ENCODE data around the gene AFAP1L2.

AFAP1L2 gene

GRCh38 chr10:114320249-114321116 is 83.8 kb downstream of the AFAP1L2 start:
- no peaks in the 10 kb centered on the region for H3K36me3 ChIP-seq (ENCODE audit: insufficient read depth, low read length)
- H3K4me1 ChIP-seq (ENCODE audit: insufficient read depth, low read length), result no peaks in the 10 kb centered on the region
- H3K79me2 ChIP-seq (ENCODE audit: insufficient read depth, low read length), result no peaks in the 10 kb centered on the region
- H2AFZ ChIP-seq (ENCODE audit: low read depth, low read length), result no peak overlapping the region
- H3K4me3 ChIP-seq (ENCODE audit: low read depth in 1 of 2, low read length in 2 of 2), result no peak overlapping the region
- no peak overlapping the region for H3K9ac ChIP-seq (ENCODE audit: low read depth, low read length)
- TF ChIP-seq EZH2 (IDR thresholded peaks at IDR 0.05; ENCODE audit: borderline replicate concordance, low read depth, low read length, severe bottlenecking), result no peak
- no peak for TF ChIP-seq CTCF (IDR thresholded peaks at IDR 0.05; ENCODE audit: borderline replicate concordance, extremely low read depth, low read length, poor library complexity, severe bottlenecking)
- ATAC-seq (ENCODE audit: insufficient read depth, low read depth), result no peak
- peaks cover 8% of the 10 kb centered on the region for H3K27me3 ChIP-seq (ENCODE audit: insufficient read depth, low read length, poor library complexity)
- H4K20me1 ChIP-seq (ENCODE audit: insufficient read depth, low read length), result 0 out of 2 replicates have a peak, but pooled peaks cover 2% of the 10 kb centered on the region
- no peak overlapping the region for H3K4me2 ChIP-seq (ENCODE audit: insufficient read depth, low read length)
- DNase-seq, result no peak
- H3K27ac ChIP-seq (ENCODE audit: low read length), result no peak overlapping the region
- no peaks in the 10 kb centered on the region for H3K9me3 ChIP-seq (ENCODE audit: insufficient read depth, low read length, severe bottlenecking)

GRCh38 chr10:114319406-114320248 is 84.7 kb downstream of the AFAP1L2 start:
- Histone ChIP-seq H3K36me3 (ENCODE audit: insufficient read depth, low read length) (no peaks in the 10 kb centered on the region), H3K4me1 (ENCODE audit: insufficient read depth, low read length) (no peaks in the 10 kb centered on the region), H3K79me2 (ENCODE audit: insufficient read depth, low read length) (no peaks in the 10 kb centered on the region), H3K27me3 (ENCODE audit: insufficient read depth, low read length, poor library complexity) (peaks cover 5% of the 10 kb centered on the region), H3K4me3 (ENCODE audit: low read depth in 1 of 2, low read length in 2 of 2) (no peak overlapping the region), H4K20me1 (ENCODE audit: insufficient read depth, low read length) (0 out of 2 replicates have a peak, but pooled peaks cover under 1% of the 10 kb centered on the region), H3K9me3 (ENCODE audit: insufficient read depth, low read length, severe bottlenecking) (no peaks in the 10 kb centered on the region), H3K4me2 (ENCODE audit: insufficient read depth, low read length) (no peak overlapping the region), H3K9ac (ENCODE audit: low read depth, low read length) (no peak overlapping the region), H2AFZ (ENCODE audit: low read depth, low read length) (no peak overlapping the region), H3K27ac (ENCODE audit: low read length) (no peak overlapping the region)
- TF ChIP-seq CTCF (IDR thresholded peaks at IDR 0.05; ENCODE audit: borderline replicate concordance, extremely low read depth, low read length, poor library complexity, severe bottlenecking), result no peak
- no peak for TF ChIP-seq EZH2 (IDR thresholded peaks at IDR 0.05; ENCODE audit: borderline replicate concordance, low read depth, low read length, severe bottlenecking)
- ATAC-seq (ENCODE audit: insufficient read depth, low read depth) (no peak), DNase-seq (no peak)

GRCh38 chr10:114316744-114317143 is 87.6 kb downstream of the AFAP1L2 start:
- Histone ChIP-seq H3K79me2 (ENCODE audit: insufficient read depth, low read length) (no peaks in the 10 kb centered on the region), H4K20me1 (ENCODE audit: insufficient read depth, low read length) (no peaks in the 10 kb centered on the region), H3K9ac (ENCODE audit: low read depth, low read length) (no peak overlapping the region), H3K4me3 (ENCODE audit: low read depth in 1 of 2, low read length in 2 of 2) (no peak overlapping the region), H3K4me1 (ENCODE audit: insufficient read depth, low read length) (no peaks in the 10 kb centered on the region), H3K27ac (ENCODE audit: low read length) (no peak overlapping the region), H3K36me3 (ENCODE audit: insufficient read depth, low read length) (no peaks in the 10 kb centered on the region), H3K27me3 (ENCODE audit: insufficient read depth, low read length, poor library complexity) (peaks cover 4% of the 10 kb centered on the region), H3K9me3 (ENCODE audit: insufficient read depth, low read length, severe bottlenecking) (no peaks in the 10 kb centered on the region), H3K4me2 (ENCODE audit: insufficient read depth, low read length) (no peak overlapping the region), H2AFZ (ENCODE audit: low read depth, low read length) (no peak overlapping the region)
- DNase-seq (no peak), ATAC-seq (ENCODE audit: insufficient read depth, low read depth) (no peak)
- no peak for TF ChIP-seq CTCF (IDR thresholded peaks at IDR 0.05; ENCODE audit: borderline replicate concordance, extremely low read depth, low read length, poor library complexity, severe bottlenecking)

Measured in DND-41 (cell line).